HG03521 (cell line): ENCODE measurements around the gene PROX2.

Experiments used
- ATAC-seq: cut with Tn5 transposase; IDR thresholded peaks from one replicate; pipeline ENCODE4 v1.9.1; 2021; ENCODE audit warnings: mild to moderate bottlenecking, moderate library complexity; ENCODE audit not compliant: unreplicated experiment

Gene PROX2

DNA sequence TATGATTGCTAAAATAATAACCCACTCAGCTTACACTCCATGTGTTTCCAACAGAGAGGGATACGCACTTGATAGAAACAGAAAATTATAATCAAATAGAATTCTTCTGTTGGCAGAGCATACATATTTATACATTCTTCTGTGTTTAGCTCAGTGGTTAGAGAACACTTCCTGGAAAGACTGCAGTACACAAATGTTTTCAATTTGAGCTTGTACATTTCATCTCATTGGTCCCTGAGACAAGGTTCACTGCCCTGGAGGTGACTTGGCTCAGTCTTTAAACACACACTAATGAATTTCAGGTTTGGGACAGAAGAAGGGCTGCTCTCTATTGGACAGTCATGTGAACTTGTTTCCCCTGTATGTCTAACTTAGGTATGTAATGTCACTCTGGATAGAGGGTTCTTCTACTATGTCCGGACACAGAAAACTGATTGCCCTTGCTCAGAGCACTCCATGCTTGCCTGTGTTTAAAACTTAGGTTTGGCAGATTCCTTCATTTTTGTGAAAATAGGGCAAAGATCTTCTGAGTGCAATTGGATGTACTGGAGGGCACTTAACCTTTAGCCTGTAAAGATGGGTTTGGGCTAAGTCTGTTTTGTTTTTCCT, 22.9 kb downstream of the PROX2 start:
- no peak for ATAC-seq

DNA sequence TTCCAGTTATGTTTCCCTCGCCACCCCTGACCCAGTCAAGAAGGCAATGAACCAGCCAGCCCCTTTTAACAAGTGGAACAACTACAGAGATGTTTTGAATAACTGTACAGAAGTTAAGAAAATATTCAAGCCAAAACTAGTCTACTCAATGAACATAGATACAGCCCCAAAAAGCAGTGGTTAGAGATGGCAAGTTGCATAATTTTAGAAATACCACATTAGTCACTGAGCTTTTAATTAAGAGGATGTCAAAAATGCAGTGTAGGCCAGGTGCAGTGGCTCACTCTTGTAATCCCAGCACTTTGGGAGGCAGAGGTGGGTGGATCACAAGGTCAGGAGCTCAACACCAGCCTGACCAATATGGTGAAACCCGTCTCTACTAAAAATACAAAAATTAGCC, 27.2 kb downstream of the PROX2 start:
- ATAC-seq, result no peak

- ATAC-seq, result no peak
Observed at GRCh38 chr14:74846968-74847665, 28.8 kb downstream of the PROX2 start.

- no peak for ATAC-seq
Observed at GRCh38 chr14:74846168-74846567, 29.8 kb downstream of the PROX2 start.

DNA sequence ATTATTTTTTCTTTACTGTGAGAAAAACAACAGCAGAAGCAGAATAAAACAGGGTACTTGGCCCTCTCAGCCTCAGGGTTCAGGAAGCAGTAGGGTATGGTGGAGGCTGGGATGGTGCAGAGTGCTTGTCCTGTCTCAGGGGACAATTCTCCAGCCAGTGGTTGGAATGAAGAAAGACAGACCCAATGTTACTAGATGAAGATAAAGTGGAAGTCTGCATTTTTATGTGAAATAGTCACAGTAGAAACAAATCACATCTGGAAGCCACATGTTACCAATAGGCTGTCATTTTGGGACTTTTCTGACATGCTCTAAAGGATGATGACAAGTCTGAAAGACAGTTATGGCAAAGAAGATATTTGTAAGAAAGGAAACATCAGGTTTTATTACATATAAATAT, 32.3 kb downstream of the PROX2 start:
- no peak for ATAC-seq

DNA sequence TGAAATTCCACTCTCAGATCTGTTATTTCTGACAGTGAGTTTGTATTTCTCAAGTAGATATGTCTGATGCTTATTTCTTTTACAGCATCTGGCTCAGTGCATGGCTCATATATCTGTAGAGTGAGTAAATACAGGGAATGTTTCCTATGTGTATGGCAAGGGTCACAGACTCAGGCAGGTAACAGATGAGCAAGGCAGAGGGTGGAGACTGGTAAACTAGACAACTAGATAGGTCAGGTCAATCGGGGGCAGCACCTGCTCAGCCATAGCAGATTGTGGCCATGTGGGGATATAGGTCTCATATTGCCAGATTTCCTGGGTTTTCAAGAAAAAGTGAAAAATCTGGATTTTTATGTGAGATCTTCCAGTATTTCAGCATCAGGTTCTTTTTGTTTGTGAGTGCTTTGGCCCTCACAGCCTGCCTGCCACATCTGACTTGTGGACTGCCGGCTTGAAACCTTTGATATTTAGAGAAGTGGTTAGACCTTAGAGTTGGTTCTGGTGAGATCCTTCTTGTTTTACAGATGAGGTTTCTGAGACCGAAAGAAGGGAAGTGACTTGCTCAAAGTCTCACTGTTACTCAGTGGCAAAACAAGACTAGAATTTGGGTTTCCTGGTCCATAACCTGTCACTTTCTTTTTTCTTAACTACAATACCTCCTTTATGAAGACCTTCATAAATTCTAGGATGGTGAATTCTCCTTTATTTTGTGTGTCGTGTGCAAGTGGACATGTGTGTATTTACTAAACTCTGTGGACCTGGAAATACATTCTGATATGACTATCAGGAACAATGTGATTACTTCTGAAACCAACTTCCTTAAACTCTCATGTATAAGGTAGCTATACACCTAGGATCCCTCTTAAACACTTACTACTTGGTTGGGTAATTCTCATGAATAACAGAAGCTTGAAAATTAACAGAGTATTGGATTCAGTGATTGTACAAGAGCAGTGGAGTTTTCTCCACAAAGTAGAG, 34.4 kb downstream of the PROX2 start:
- peak; percentile 73 for ATAC-seq

DNA sequence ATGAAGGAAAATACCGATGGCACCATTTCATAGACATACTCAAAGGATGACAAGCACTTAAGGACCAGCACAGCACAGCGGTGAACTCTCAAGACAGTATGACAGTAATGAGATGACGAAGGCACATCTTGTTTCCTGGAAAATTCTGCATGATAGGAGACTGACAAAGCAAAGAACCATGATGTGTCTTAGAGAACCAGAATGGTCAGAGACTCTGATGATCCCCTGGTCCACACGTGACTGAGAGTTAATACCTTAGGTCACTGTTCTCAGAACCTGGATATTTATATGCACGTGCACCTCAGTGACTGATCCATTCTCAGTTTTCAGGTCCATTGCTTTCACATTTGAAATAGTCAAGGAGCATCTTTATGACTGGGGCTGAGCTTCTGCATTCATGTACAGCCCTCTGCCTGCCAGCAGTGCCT, 35.3 kb downstream of the PROX2 start:
- ATAC-seq, result peak; percentile 37

DNA sequence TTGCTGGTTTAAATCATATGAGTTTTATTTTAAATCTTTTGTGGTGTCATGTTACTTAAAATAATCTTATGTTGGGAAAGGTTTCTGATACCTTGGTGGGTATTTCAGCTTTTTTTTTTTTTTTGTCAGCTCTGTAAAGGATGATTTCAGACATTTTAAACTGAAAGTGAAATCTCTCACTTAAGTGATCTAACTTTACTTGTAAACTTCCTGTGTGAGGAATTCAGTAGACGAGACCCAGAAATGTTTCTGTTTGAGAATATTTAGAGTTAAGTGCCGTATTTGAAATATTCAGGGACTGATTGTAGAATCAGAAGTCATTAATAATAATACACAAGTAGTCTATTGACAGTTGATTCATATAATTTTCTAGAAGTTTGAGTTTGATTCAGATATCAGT, 37.8 kb downstream of the PROX2 start:
- no peak for ATAC-seq

DNA sequence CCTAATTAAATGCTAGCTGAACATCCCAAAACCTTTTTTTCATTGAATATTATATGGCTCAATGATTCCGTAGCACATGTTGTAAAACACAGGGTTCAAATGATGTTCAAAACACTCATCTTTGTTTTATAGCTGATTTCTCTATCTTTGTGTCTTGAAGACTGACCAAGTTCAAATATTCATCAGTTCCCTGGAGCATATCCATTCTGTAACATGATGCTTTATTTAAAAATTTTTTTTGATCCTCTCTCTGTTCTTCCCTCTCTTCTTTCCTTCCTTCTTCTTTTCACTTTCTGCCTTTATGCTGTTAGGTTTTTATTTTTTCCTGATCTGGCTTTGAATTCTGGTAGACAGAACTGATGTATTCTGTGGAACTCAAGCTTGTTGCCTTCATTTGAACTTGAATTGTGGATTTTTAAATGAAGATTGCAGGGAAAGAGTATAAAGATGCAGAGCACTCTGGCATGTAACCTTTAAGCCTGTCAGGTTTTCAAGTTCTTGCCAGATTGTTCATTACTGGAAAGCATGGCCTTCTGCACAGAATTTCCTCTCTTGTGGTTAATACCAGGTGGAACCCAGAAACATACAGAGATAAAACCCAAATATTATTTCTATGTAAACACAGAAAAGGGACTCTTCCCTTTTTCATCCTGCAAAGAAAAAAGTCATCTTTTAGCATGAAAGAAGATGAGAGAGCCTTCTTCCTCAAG, 39.5 kb downstream of the PROX2 start:
- ATAC-seq, result no peak

GRCh38 chr14:74835645-74836250, 40.2 kb downstream of the PROX2 start:
- no peak for ATAC-seq

DNA sequence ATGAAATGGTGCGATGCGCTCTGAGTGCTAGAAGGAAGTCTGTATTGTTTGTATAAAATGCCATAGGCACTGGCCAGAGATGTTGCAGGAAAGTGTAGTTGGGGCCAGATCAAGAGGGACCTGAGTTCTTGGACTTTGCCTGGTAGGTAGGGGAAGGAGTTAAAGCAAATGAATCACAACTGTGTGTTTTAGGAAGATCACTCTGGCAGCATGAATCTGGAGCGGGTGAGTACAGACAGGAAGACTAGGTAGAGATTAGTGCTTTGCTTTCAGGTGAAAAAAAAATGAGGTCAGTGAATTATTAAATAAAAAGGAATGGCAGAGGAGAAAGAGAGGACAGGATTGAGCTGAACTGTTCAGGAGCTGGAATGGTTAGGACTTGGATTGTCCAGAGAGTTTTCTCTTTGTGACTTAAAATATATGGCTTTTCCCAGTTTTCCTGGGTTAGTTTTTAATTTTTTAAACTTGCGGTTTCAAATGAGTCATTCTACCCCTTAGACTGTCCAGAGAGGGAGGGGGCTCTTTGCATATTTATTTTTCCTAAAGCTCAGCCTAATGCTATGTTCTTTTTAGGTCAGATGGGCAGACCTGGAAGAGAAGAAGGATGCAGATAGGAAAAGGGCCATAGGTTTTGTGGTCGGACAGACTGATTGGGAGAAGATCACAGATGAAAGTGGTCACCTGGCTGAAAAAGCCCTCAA, 41.1 kb downstream of the PROX2 start:
- ATAC-seq, result no peak

DNA sequence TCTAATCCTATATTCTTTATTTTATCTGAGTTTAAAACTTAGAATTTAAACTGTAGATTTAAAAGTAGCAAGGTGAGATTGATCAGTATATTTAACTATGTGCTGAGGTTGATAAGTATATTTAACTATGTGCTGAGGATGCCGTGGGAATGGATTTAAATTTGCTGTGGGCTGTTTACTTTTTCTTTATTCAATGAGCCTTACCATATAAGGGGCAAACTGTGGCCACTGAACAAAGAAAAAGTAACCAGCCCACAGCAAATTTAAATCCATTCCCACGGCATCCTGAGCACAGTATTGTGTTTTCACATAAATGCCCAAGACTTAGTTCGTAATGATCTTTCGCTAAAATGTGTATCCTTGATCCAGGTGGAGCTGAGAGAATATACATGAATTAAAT, 43.1 kb downstream of the PROX2 start:
- no peak for ATAC-seq

DNA sequence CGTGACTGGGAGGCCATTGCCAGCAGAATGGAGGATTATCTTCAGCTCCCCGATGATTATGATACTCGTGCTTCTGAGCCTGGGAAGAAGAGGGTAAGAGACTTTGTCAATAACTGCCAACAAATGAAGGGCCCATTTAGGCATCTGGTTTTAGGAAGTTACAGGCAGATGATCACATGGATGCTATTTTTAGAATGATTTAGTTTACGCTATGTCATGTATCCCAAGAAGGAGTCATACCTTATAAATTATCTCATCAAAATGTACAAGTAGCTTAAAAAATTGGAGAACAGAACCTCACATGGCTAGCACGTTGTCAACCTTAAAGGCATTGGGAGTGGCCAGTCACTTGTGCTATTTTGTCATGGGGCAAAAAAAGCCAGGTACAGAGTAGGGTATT, 46.7 kb downstream of the PROX2 start:
- no peak for ATAC-seq

DNA sequence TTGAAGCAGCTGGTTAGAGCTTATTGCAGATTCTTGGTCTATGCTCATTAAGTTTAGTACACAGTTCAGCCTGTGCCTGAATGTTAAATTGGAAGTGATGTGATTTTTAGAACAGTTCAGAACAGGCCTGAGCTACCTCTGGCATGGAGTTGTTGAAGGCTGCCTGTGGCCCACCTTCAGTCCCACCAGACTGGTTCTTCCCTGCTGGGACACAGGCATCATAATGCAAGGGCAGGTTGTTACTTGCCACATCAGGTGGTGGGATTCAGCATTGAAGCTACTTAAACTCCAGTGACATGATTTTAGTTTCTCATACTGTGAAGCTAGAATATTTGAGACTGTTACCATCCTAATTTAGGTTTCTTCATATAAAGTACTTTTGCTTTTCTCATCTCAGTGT, 49.4 kb downstream of the PROX2 start:
- no peak for ATAC-seq
